IgD-negative memory B cell (primary cell): Measurements from ENCODE around the gene GALNT4. TPM values are rescaled to one million over a fixed set of nuclear protein-coding genes. Genes with fewer than 3 reads are reported as not detected.
A peak's percentile ranks its signal among the peaks of the same experiment; 100 is the strongest.

Source experiments
- H3K27ac Mint-ChIP-seq, 3 donors: one replicate each; pipeline ENCODE4 v1.8.0; 2020 to 2022; ENCODE audit warnings: mild to moderate bottlenecking in 3 of 3, mixed read lengths in 3 of 3, moderate library complexity in 1 of 3
- H3K27me3 Mint-ChIP-seq: one replicate; pipeline ENCODE4 v1.8.0; 2021; ENCODE audit warnings: mixed read lengths
- H3K36me3 Mint-ChIP-seq: one replicate; pipeline ENCODE4 v1.8.0; 2020; ENCODE audit warnings: mild to moderate bottlenecking, mixed read lengths
- H3K4me1 Mint-ChIP-seq, 3 donors: one replicate each; pipeline ENCODE4 v1.8.0; 2020 to 2022; ENCODE audit warnings: mixed read lengths in 3 of 3, mild to moderate bottlenecking in 1 of 3
- H3K4me3 Mint-ChIP-seq, 4 donors: one replicate each; pipeline ENCODE4 v1.8.0; 2020 to 2022; ENCODE audit warnings: mild to moderate bottlenecking in 4 of 4, mixed read lengths in 4 of 4, moderate library complexity in 3 of 4
- H3K9me3 Mint-ChIP-seq, 3 donors: one replicate each; pipeline ENCODE4 v1.8.0; 2020 to 2021; ENCODE audit warnings: mixed read lengths in 3 of 3, mild to moderate bottlenecking in 1 of 3
- polyA plus RNA-seq: library from polyadenylated mRNA; unstranded; fragments of 300-500 nt; fragmentation: Illumina TruSeq; gene quantifications from one replicate; pipeline ENCODE4 v1.2.3, GENCODE V29; 2021

GALNT4 gene
- polyA plus RNA-seq, 1 donor from 2014 or later: 3.1 TPM

DNA sequence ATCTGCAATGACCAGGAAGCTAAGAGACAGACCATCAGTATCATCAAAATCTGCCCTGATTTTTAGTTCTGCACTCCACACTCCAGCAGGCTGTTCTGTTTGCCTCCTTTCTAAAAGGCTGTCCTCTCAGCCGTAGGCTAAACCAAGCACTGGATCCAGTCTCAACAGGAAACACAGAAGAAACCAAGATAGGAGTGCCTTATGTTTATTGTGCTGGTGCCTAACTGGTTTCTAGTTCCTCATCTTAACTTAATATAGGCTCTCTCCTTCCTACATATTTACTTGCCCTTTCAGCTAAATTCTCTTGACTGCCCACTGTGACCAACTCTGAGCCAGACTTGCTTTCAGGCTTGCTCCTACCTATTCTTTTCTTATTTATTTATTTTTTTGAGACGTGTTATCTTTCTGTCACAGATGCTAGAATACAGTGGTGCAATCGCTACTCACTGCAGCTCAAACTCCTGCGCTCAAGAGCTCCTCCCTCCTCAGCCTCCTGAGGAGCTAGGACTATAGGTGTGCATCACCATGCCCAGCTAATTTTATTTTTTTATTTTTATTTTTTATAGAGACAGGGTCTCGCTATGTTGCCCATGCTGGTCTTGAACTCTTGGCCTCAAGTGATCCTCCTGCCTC is 30.8 kb downstream of the GALNT4 start:
- Mint-ChIP-seq H3K36me3 (peaks cover 8% of the 10 kb centered on the region), H3K4me3 (peak overlapping the region in 1 of 4 donors; percentile 52), H3K9me3 (no peaks in the 10 kb centered on the region), H3K27me3 (no peaks in the 10 kb centered on the region), H3K27ac (peak overlapping the region in 1 of 3 donors; percentile 31), H3K4me1 (peaks cover 20 to 25% (median 24%) of the 10 kb centered on the region in 3 donors)

DNA sequence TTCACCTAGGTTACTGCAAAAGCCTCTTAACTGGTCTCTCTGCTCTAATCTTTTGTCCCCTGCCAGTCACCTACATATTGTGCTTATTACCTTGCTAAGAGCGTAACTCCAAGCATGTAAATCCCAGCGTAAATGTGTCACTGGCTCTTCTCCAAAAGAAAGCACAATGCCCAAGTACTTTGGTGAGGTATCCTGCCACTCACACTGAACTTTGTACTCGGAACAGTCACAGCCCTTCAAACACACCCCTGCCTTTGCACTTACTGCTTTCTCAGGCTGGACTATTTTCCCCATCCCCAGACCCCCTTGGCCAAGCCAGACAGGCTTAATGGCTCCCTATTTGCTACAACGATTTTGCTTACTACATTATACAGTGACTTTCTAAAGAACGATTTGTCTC is 31.7 kb downstream of the GALNT4 start:
- H3K4me1 Mint-ChIP-seq: peaks cover 20 to 25% (median 24%) of the 10 kb centered on the region in 3 donors
- no peaks in the 10 kb centered on the region for H3K27me3 Mint-ChIP-seq
- H3K27ac Mint-ChIP-seq: peak overlapping the region in 1 of 3 donors; percentile 80
- H3K4me3 Mint-ChIP-seq: no peak overlapping the region
- H3K9me3 Mint-ChIP-seq: no peaks in the 10 kb centered on the region
- H3K36me3 Mint-ChIP-seq: peaks cover 8% of the 10 kb centered on the region

- peaks cover 20 to 23% (median 20%) of the 10 kb centered on the region in 3 donors for H3K4me1 Mint-ChIP-seq
- no peak overlapping the region for H3K4me3 Mint-ChIP-seq
- peaks cover 8% of the 10 kb centered on the region for H3K36me3 Mint-ChIP-seq
- H3K9me3 Mint-ChIP-seq: no peaks in the 10 kb centered on the region
- no peak overlapping the region for H3K27ac Mint-ChIP-seq
- no peaks in the 10 kb centered on the region for H3K27me3 Mint-ChIP-seq
Measured at GRCh38 chr12:89490922-89491321, 33.7 kb downstream of the GALNT4 start.

GRCh38 chr12:89486264-89486663 is 38.3 kb downstream of the GALNT4 start:
- Mint-ChIP-seq H3K36me3 (peaks cover 4% of the 10 kb centered on the region), H3K9me3 (no peaks in the 10 kb centered on the region), H3K27me3 (no peaks in the 10 kb centered on the region), H3K27ac (no peak overlapping the region), H3K4me1 (peaks cover 0 to 10% (median 1%) of the 10 kb centered on the region in 3 donors), H3K4me3 (no peak overlapping the region)

- H3K27me3 Mint-ChIP-seq: no peaks in the 10 kb centered on the region
- no peaks in the 10 kb centered on the region for H3K9me3 Mint-ChIP-seq
- H3K4me3 Mint-ChIP-seq: no peak overlapping the region
- H3K27ac Mint-ChIP-seq: no peak overlapping the region
- H3K4me1 Mint-ChIP-seq: peaks cover 0 to 10% (median 1%) of the 10 kb centered on the region in 3 donors
- H3K36me3 Mint-ChIP-seq: peaks cover 7% of the 10 kb centered on the region
Measured at GRCh38 chr12:89484470-89484869, 40.1 kb downstream of the GALNT4 start.

DNA sequence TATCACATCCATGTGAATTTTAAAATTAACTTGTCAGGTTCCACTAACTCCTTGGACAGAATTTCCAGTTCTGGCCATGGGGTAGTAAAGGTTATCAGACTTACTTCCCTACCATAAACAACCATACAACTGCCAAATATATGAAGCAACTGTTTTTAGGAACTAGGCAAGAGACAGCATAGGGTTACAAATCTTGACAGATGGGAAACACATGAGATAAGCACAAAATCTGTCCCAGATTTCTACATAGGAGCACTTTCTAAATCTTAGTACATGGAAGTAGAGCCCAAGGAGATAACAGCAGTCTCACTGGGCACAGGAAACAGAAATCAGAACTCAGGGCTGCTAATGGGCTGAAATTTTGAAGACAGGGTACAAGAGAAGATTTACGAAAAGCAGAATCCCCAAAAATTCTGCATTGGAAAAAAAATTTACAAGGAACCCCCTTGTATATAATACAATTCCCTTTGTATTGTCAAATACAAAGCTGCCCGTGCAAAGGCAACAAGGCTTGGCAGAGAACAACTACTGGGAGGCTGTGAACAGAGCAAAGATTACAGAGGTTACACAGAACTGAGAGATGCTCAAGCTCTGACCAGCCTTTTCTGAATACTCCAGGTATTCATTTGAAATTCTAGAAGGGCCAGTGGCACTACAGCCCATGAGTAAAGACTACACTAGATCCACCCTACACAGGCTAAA is 43.2 kb downstream of the GALNT4 start:
- Mint-ChIP-seq H3K36me3 (peaks cover 7% of the 10 kb centered on the region), H3K9me3 (no peaks in the 10 kb centered on the region), H3K27me3 (no peaks in the 10 kb centered on the region), H3K4me3 (no peak overlapping the region), H3K4me1 (peaks cover 1 to 16% (median 2%) of the 10 kb centered on the region in 3 donors), H3K27ac (peak overlapping the region in 1 of 3 donors; percentile 14)

- Mint-ChIP-seq H3K27me3 (no peaks in the 10 kb centered on the region), H3K9me3 (no peaks in the 10 kb centered on the region), H3K4me3 (no peak overlapping the region), H3K4me1 (peaks cover 3 to 16% (median 3%) of the 10 kb centered on the region in 3 donors), H3K36me3 (peaks cover 7% of the 10 kb centered on the region), H3K27ac (no peak overlapping the region)
Measured at GRCh38 chr12:89479982-89480381, 44.6 kb downstream of the GALNT4 start.

DNA sequence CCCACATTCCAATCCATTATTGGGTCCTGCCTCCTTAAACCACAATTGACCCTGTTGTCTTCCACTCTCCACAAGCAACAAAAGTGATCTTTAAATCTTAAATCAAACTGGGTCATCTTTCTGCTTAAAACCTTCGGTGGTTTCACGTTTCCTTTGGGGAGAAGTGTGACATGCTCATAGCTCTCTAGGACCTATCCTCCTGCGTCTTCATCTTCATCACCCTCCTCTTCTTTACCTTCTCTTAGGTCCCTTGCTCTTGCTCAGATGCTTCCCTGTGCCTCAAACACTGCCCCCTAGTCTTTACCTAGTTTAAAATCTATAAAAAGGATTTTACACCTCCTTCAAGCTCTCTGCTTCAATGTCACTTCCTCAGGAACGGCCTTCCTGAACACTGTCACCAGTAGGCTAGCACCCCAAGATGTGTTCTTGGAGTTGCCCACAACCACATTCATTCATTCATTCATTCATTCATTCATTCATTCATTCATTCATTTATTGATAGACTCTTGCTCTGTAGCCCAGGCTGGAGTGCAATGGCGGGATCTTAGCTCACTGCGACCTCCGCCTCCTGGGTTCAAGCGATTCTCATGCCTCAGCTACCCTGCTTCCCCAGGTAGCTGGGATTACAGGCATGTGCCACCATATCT is 46.8 kb downstream of the GALNT4 start:
- Mint-ChIP-seq H3K4me1 (peaks cover 8 to 16% (median 9%) of the 10 kb centered on the region in 3 donors), H3K27me3 (no peaks in the 10 kb centered on the region), H3K36me3 (peaks cover 8% of the 10 kb centered on the region), H3K9me3 (no peaks in the 10 kb centered on the region), H3K27ac (peak overlapping the region in 2 of 3 donors; percentile 1 to 88), H3K4me3 (peak overlapping the region in 1 of 4 donors; percentile 43)

GRCh38 chr12:89476904-89477595 is 47.5 kb downstream of the GALNT4 start:
- Mint-ChIP-seq H3K27me3 (no peaks in the 10 kb centered on the region), H3K4me3 (peak overlapping the region in 1 of 4 donors; percentile 43), H3K27ac (peak overlapping the region in 1 of 3 donors; percentile 47), H3K4me1 (peaks cover 10 to 11% (median 11%) of the 10 kb centered on the region in 3 donors), H3K36me3 (peaks cover 8% of the 10 kb centered on the region), H3K9me3 (no peaks in the 10 kb centered on the region)

DNA sequence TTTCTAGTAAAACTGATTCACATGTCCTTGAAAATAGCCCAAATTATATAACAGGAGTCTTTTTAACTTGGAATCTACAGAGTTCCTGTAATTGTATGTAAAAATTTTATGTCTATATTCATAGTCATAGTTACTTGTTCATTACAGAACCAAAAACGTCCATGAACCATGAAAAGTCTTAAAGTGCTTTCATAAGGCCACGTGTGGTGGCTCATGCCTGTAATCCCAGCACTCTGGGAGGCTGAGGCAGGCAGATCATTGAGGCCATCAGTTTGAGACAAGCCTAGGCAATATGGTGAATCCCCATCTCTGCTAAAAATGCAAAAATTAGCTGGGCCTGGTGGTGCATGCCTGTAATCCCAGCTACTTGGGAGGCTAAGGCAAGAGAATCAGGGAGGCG is 48.4 kb downstream of the GALNT4 start:
- Mint-ChIP-seq H3K27ac (peak overlapping the region in 1 of 3 donors; percentile 47), H3K36me3 (peaks cover 8% of the 10 kb centered on the region), H3K4me1 (peaks cover 6 to 11% (median 10%) of the 10 kb centered on the region in 3 donors), H3K27me3 (no peaks in the 10 kb centered on the region), H3K4me3 (no peak overlapping the region), H3K9me3 (no peaks in the 10 kb centered on the region)

GRCh38 chr12:89475203-89475990 is 49.2 kb downstream of the GALNT4 start:
- H3K4me3 Mint-ChIP-seq: no peak overlapping the region
- peaks cover 6% of the 10 kb centered on the region for H3K36me3 Mint-ChIP-seq
- H3K27ac Mint-ChIP-seq: peak overlapping the region in 1 of 3 donors; percentile 48
- H3K4me1 Mint-ChIP-seq: peaks cover 12 to 16% (median 12%) of the 10 kb centered on the region in 3 donors
- H3K9me3 Mint-ChIP-seq: no peaks in the 10 kb centered on the region
- H3K27me3 Mint-ChIP-seq: no peaks in the 10 kb centered on the region

- peaks cover 1% of the 10 kb centered on the region for H3K36me3 Mint-ChIP-seq
- H3K4me1 Mint-ChIP-seq: peaks cover 12 to 18% (median 14%) of the 10 kb centered on the region in 3 donors
Measured at GRCh38 chr12:89474615-89475014, 50.0 kb downstream of the GALNT4 start.

More at GRCh38 chr12:89474615-89475014, 50.0 kb downstream of the GALNT4 start:
- H3K9me3 Mint-ChIP-seq: no peaks in the 10 kb centered on the region
- no peaks in the 10 kb centered on the region for H3K27me3 Mint-ChIP-seq
- peak overlapping the region in 1 of 3 donors; percentile 48 for H3K27ac Mint-ChIP-seq
- H3K4me3 Mint-ChIP-seq: no peak overlapping the region
